ENCODE results near the gene SPATA9. TPM values are rescaled to one million over a fixed set of nuclear protein-coding genes. Genes with fewer than 3 reads are reported as not detected.

The SPATA9 gene
- total and polyA plus RNA-seq, 2 of the 8 experiments (the other 6 are each of a cell fraction or from before 2014, with no cell fraction given), result not detected

DNA sequence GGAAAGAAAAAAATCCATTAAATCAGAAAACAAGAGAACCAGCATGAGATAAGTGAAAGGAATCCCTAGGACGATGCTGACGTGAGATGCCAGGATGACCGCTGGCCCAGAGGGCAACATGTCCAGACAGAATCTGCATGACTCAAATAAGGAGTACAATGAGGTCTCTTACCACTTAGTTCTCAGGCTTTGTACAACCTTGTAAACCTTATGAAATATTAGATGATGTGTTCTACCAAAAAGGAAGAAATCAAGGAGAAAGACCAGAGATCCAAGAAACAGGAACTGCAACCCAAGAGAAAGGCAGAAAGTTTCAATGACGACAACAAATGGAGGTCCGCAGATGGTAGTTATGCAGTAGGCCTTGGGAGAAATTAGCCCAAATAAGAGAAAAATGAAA lies 65.7 kb downstream of the SPATA9 start:
- H3K9me3 ChIP-seq (ENCODE audit: insufficient read depth in 2 of 2, low read depth in 1 of 2, low read length in 1 of 2), result peaks cover 0 to 6% of the 10 kb centered on the region in 2 experiments; a peak in 2 of 4 replicates
- H3K14ac ChIP-seq (ENCODE audit: insufficient read length), result no peak overlapping the region
- ChIA-PET CTCF (ENCODE audit: partially characterized antibody) (no interaction called here), POLR2A (ENCODE audit: partially characterized antibody) (no interaction called here)
- no peak overlapping the region for H3K27ac ChIP-seq (ENCODE audit: low read depth, low read length)
- no peak overlapping the region for H3K9ac ChIP-seq (replicated peaks in 1 of 4; ENCODE audit: extremely low read depth in 1 of 4, low read depth in 3 of 4, low read length in 3 of 4)
- H3K4ac ChIP-seq (replicated peaks; ENCODE audit: insufficient read length, low read depth, low read length), result no peak overlapping the region
- H2BK5ac ChIP-seq (ENCODE audit: low read depth, low read length), result no peak overlapping the region
- WGBS, 2 experiments (ENCODE audit: extremely low coverage in 1 of 2, insufficient coverage in 1 of 2, insufficient read length in 1 of 2, insufficient replicate concordance in 2 of 2, low coverage in 1 of 2, low lambda C conversion rate in 2 of 2, missing lambda C conversion rate in 1 of 2), result 85% methylated on average over 5 of the region's 5 CpGs; no CpG with 5 or more reads in 1 of the 2 experiments
- H3K23me2 ChIP-seq (ENCODE audit: low read depth, low read length), result peaks cover 15% of the 10 kb centered on the region
- H2AK5ac ChIP-seq (ENCODE audit: low read depth, low read length), result no peak overlapping the region
- H3K36me3 ChIP-seq (ENCODE audit: control insufficient read depth in 2 of 4, insufficient read depth in 4 of 4, low read length in 3 of 4), result no peaks in the 10 kb centered on the region
- peaks cover 6 to 13% (median 9%) of the 10 kb centered on the region in 4 experiments for H3K4me1 ChIP-seq (replicated peaks in 1 of 4; ENCODE audit: control insufficient read depth in 3 of 4, insufficient read depth in 4 of 4, low read length in 3 of 4)
- no peaks in the 10 kb centered on the region for H3K79me1 ChIP-seq (ENCODE audit: low read depth, low read length)
- H4K91ac ChIP-seq (replicated peaks; ENCODE audit: insufficient read length, low read length), result no peak overlapping the region
- no peak overlapping the region for H2BK12ac ChIP-seq (ENCODE audit: low read depth, low read length)
- H3K56ac ChIP-seq (replicated peaks; ENCODE audit: insufficient read length, low read depth, low read length), result no peak overlapping the region
- H3K23ac ChIP-seq (ENCODE audit: insufficient read length), result no peak overlapping the region
- FAIRE-seq, result no peak
- no peak overlapping the region for H4K8ac ChIP-seq (ENCODE audit: extremely low read depth, insufficient read depth, low read length)
- no peak overlapping the region for H2BK120ac ChIP-seq (replicated peaks; ENCODE audit: low read depth, low read length)
- TF ChIP-seq SUZ12 (IDR thresholded peaks at IDR 0.05; ENCODE audit: low read length) (no peak), CREB1 (IDR thresholded peaks at IDR 0.05) (no peak), RFX5 (IDR thresholded peaks at IDR 0.05; ENCODE audit: borderline replicate concordance, low read depth, low read length) (no peak), BCL11A (IDR thresholded peaks at IDR 0.05; ENCODE audit: low read depth in 2 of 2, low read length in 2 of 2) (no peak), RAD21 (IDR thresholded peaks at IDR 0.05 in 1 of 2, conservative IDR thresholded peaks at IDR 0.05 in 1 of 2; ENCODE audit: low read depth in 2 of 2, low read length in 2 of 2) (no peak), EP300 (IDR thresholded peaks at IDR 0.05; ENCODE audit: borderline replicate concordance in 1 of 2, low read depth in 2 of 2, low read length in 2 of 2) (no peak), TBP (IDR thresholded peaks at IDR 0.05; ENCODE audit: low read depth, low read length) (no peak), SRF (IDR thresholded peaks at IDR 0.05; ENCODE audit: low read depth, low read length) (no peak), JUND (IDR thresholded peaks at IDR 0.05; ENCODE audit: low read length) (no peak), JUN (IDR thresholded peaks at IDR 0.05; ENCODE audit: low read depth, low read length) (no peak), BRCA1 (IDR thresholded peaks at IDR 0.05; ENCODE audit: low read depth, low read length) (no peak), CTBP2 (IDR thresholded peaks at IDR 0.05; ENCODE audit: borderline replicate concordance, insufficient read depth, insufficient read length, low read length) (no peak), RBBP5 (IDR thresholded peaks at IDR 0.05; ENCODE audit: borderline replicate concordance, low read depth, low read length) (no peak)
- no peaks in the 10 kb centered on the region for H3K79me2 ChIP-seq (ENCODE audit: control insufficient read depth in 1 of 2, insufficient read depth in 2 of 2, low read length in 2 of 2)
- no peak overlapping the region for H3K4me3 ChIP-seq (ENCODE audit: extremely low read depth in 1 of 4, insufficient read depth in 2 of 4, low read depth in 3 of 4, low read length in 4 of 4)
- H2BK20ac ChIP-seq (ENCODE audit: low read length), result no peak overlapping the region
- no peak overlapping the region for H3K18ac ChIP-seq (ENCODE audit: extremely low read depth, low read length)
- no peak overlapping the region for H2BK15ac ChIP-seq (ENCODE audit: low read length)
- H3K4me2 ChIP-seq (ENCODE audit: insufficient read depth in 1 of 2, low read depth in 2 of 2, low read length in 2 of 2), result no peak overlapping the region
- H4K5ac ChIP-seq (ENCODE audit: insufficient read length, low read depth, low read length), result no peak overlapping the region
- peaks cover 10 to 39% (median 35%) of the 10 kb centered on the region in 4 experiments for H3K27me3 ChIP-seq (replicated peaks in 1 of 4; ENCODE audit: control insufficient read depth in 3 of 4, extremely low read depth in 1 of 4, insufficient read depth in 3 of 4, low read length in 3 of 4)
- no peaks in the 10 kb centered on the region for H4K20me1 ChIP-seq (replicated peaks in 1 of 2; ENCODE audit: control insufficient read depth in 1 of 2, insufficient read depth in 2 of 2, low read length in 2 of 2)
- H2AFZ ChIP-seq (ENCODE audit: low read length), result no peak overlapping the region
- no peak for DNase-seq (ENCODE audit: low read depth in 1 of 2, low spot score in 2 of 2)
